ENCODE results near the gene DKC1. TPM values are rescaled to one million over a fixed set of nuclear protein-coding genes. Genes with fewer than 3 reads are reported as not detected.

DKC1 gene
- 100 to 1,000 TPM in 1 of 2 donors, 10 to 100 TPM in 1; 72.8 to 142 TPM for total RNA-seq

DNA sequence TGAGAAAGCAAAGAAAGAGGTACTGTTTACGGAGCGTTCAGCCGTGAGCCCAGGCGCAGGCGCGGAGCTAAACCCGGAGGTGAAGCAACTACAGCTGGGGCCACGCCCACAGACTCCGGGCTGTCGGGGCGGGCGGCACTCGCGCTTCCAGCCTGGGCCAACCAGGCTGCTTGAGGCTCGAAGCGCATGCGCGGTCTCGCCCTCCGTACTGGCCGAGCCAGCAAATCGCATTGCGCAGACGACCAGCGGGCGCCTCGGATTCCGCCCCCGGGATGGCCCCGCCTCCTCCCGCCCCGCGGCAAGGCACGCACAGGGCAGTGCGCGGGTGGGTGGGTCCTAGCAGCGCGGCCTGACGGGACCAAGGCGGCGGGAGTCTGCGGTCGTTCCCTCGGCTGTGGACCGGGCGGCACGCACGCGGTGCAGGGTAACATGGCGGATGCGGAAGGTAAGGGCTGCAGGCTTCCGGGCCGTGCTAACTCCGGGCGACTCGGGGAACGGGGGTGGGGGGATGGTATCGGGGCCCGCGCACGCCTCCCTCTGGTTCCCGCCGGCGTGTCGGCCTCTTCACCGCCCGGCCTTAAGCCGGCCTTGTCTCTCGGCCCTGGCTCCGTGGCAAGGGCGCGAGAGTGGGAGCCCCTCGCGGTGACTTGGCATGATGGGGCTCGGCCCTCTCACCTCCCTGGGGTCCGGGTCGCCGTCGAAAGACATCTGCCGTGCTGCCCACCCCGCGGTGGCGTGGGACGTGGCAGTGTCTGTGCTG is at the start of gene DKC1:
DKC1 (plus strand) TSS at position 328 of the 760 bp plus-strand sequence; CDS start at position 430, 102 bp downstream.
- H3K4me1 Mint-ChIP-seq = peaks cover 5% of the 10 kb centered on the region
- H3K36me3 Mint-ChIP-seq (ENCODE audit: low read depth) = peaks cover 42% of the 10 kb centered on the region
- H3K9me3 Mint-ChIP-seq = no peaks in the 10 kb centered on the region

DNA sequence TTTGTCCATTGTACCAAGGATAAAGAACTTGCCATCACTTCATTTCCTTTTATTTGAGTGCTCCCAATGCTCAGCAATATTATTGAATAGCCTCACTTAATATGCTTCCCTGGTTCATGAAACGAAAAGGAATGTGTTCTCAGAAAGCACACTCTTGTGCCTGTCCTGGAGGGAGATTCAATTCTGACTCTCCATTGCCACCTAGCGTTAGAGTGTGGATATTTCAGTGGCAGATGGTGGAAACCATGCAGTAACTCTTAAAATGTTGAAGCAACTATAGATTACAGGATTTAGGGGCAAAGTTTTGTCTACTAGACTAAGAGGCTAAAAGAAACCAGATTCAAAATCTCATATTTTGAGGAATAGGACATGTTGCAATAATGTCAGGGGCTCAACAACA is 47.7 kb upstream of the DKC1 start:
- H3K36me3 Mint-ChIP-seq (ENCODE audit: low read depth) = peaks cover 41% of the 10 kb centered on the region
- H3K9me3 Mint-ChIP-seq = no peaks in the 10 kb centered on the region
- H3K4me1 Mint-ChIP-seq = peaks cover 43% of the 10 kb centered on the region
- H3K27ac Mint-ChIP-seq = no peak overlapping the region
- no peak for ATAC-seq (replicated peaks)
- no peak overlapping the region for H3K4me3 Mint-ChIP-seq
- H3K27me3 Mint-ChIP-seq = no peaks in the 10 kb centered on the region

More for the DNA sequence above, at the start of gene DKC1:
- peak within 1 kb of the TSS; percentile 83 for H3K27ac Mint-ChIP-seq
- H3K4me3 Mint-ChIP-seq = peak within 1 kb of the TSS; percentile 86
- ATAC-seq (replicated peaks) = peak; percentile 91
- H3K27me3 Mint-ChIP-seq = no peaks in the 10 kb centered on the region

DNA sequence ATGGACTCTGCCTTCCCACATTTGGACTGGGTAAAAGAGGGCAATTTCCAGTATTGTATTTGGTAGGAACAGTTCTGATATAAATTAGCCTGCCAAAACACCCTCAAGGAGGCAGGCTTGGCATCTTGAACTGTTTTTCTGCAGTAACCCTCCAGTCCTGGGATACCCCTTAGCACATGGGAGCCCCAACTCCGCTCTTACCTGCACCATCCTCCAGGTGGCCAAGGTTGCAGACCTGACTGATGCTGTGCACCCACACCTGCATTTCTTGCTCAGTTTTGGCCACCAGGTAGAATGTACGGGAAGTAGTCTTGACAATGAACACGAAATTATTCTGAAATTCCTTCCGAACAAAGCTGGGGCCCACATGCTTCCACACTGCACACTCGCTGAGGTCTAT is 46.8 kb upstream of the DKC1 start:
- no peak overlapping the region for H3K27ac Mint-ChIP-seq
- no peak overlapping the region for H3K4me3 Mint-ChIP-seq
- H3K36me3 Mint-ChIP-seq (ENCODE audit: low read depth) = peaks cover 33% of the 10 kb centered on the region
- no peaks in the 10 kb centered on the region for H3K9me3 Mint-ChIP-seq
- H3K27me3 Mint-ChIP-seq = no peaks in the 10 kb centered on the region
- peaks cover 42% of the 10 kb centered on the region for H3K4me1 Mint-ChIP-seq
- no peak for ATAC-seq (replicated peaks)

DNA sequence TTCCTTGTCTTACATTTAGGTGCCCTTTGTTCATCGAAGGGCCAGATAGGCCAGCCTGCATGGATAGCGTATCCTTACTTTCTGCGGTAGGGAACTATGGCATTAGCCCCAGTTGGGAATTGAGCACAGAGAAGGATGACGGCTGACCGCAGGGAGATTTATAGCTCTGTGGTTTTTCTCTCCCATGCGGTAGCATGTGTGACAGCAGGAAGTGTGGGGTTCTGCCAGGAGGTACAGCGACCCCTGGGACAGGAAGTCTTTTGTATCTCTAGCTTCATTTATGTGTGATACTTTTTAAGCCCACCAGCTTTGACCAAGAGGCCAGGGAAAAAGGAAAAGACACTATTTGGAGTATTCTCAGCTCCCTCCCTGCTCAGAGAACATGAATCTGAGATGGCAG is 44.8 kb upstream of the DKC1 start:
- H3K4me1 Mint-ChIP-seq = peaks cover 41% of the 10 kb centered on the region
- peaks cover 14% of the 10 kb centered on the region for H3K36me3 Mint-ChIP-seq (ENCODE audit: low read depth)
- H3K4me3 Mint-ChIP-seq = peak overlapping the region; percentile 46
- no peaks in the 10 kb centered on the region for H3K27me3 Mint-ChIP-seq
- H3K27ac Mint-ChIP-seq = peak overlapping the region; percentile 41
- no peak for ATAC-seq (replicated peaks)
- H3K9me3 Mint-ChIP-seq = no peaks in the 10 kb centered on the region

DNA sequence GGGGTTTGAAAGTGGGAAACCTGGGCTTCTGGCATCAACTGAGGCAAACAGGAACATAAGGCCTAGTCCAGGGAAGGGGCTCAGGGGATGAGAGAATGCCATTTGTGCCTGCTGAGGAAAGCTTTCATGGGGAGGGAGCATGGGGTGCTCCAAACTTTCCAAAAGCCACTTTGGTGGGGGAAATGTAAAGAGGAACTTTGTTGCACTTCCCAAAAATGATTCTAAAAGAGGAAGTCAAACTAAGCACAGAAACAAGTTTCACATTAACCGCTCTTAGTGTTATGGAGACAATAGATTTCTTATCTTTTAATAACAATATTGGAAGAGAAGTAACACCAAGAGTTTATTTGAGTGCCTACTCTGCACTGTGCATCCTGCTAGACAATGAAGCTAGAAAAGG is 44.0 kb upstream of the DKC1 start:
- Mint-ChIP-seq H3K4me3 (peak overlapping the region; percentile 46), H3K27ac (peak overlapping the region; percentile 41), H3K27me3 (no peaks in the 10 kb centered on the region), H3K36me3 (ENCODE audit: low read depth) (peaks cover 9% of the 10 kb centered on the region), H3K4me1 (peaks cover 42% of the 10 kb centered on the region), H3K9me3 (no peaks in the 10 kb centered on the region)
- ATAC-seq (replicated peaks) = no peak

DNA sequence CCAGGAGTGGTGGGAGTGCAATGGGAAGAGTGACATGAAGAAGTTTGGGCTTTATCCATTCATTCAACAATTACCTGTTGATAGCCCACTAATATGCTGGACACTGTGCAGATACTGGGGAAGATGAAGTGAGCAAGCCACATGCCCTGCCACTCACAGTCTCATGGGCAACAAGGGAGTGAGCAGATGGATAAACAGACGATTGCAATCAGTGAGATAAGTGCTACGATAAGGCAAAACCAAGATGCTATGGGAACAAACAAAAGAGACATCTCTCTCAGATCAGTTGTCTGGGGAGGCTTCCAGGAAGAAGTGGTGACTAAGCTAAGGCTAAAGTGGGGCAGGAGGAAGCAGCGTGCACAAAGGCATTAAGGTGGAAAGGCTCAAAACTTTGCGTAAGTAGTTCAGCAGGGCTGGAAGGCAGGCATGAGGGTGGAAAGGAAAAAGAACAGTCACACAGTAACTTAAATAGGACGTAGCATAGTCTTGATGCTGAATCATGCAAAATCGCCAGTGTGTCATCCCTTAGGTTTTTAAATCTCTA is 43.5 kb upstream of the DKC1 start:
- Mint-ChIP-seq H3K36me3 (ENCODE audit: low read depth) (peaks cover 9% of the 10 kb centered on the region), H3K4me1 (peaks cover 43% of the 10 kb centered on the region), H3K27ac (peak overlapping the region; percentile 41), H3K9me3 (no peaks in the 10 kb centered on the region), H3K4me3 (peak overlapping the region; percentile 46), H3K27me3 (no peaks in the 10 kb centered on the region)
- peak; percentile 81 for ATAC-seq (replicated peaks)

DNA sequence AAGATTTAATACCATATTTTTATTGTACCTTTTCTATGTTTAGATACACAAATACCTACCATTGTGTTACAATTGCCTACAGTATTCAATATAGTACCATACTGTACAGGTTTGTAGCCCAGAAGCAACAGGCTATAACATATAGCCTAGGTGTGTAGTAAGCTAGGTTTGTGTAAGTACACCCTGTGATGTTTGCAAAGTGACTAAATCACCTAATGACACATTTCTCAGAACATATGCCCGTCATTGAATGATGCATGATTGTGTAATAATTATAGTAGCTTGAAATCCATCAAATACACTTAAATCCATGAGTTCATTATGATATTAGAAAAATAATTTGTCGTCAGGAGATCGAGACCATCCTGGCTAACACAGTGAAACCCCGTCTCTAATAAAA is 42.6 kb upstream of the DKC1 start:
- Mint-ChIP-seq H3K4me1 (peaks cover 46% of the 10 kb centered on the region), H3K4me3 (peak overlapping the region; percentile 46), H3K9me3 (no peaks in the 10 kb centered on the region), H3K36me3 (ENCODE audit: low read depth) (peaks cover 5% of the 10 kb centered on the region), H3K27ac (peak overlapping the region; percentile 41), H3K27me3 (no peaks in the 10 kb centered on the region)
- peak; percentile 56 for ATAC-seq (replicated peaks)

DNA sequence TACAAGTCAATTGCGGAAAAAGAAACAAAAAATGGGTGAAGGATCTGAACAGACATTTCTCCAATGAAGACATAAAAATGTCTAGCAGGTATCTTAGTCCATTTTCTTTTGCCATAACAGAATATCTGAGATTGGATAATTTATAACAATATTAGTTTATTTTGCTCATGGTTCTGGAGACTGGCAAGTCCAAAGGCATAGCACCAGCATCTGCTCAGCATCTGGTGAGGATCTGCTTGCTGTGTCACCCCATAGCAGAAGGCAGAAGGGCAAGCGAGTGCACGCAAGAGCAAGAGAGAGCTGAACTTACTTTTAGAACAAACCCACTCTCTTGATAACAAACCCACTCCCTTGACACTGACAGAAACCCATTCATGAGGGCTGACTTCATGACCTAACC is 41.5 kb upstream of the DKC1 start:
- peak overlapping the region; percentile 28 for H3K27ac Mint-ChIP-seq
- H3K4me1 Mint-ChIP-seq = peaks cover 55% of the 10 kb centered on the region
- H3K27me3 Mint-ChIP-seq = no peaks in the 10 kb centered on the region
- ATAC-seq (replicated peaks) = no peak
- no peaks in the 10 kb centered on the region for H3K36me3 Mint-ChIP-seq (ENCODE audit: low read depth)
- no peaks in the 10 kb centered on the region for H3K9me3 Mint-ChIP-seq
- peak overlapping the region; percentile 33 for H3K4me3 Mint-ChIP-seq

DNA sequence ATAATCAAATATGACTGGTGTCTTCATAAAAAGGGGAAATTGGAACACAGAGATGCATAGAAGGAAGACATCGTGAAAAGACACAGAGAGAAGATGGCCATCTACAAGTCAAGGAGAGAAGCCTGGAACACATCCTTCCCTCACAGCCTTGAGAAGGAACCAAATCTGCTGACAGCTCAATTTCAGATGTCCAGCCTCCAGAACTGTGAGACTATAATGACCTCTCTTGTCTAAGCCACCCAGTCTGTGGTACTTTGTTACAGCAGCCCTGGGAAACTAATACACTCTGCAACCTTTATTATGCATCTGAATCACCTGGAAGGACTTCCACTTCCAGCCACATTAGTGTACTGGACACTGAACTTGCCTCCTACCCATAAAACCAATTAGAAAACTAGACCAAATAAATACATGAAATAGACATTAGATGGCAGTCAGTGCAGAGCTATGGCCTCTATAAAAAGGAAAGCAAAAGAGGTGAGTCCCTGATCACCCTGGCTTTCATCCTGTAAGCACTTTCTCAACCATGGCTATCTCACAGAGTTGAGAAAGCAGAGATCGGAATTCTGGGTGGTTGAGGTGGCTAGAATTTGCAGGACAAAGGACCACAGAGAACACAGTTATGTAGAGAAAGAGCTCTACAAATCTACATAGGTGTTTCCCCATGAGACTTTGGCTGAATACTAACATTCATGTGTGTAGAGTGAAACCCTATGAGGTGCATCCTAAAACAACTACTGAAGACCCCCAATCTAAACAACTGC is 37.5 kb upstream of the DKC1 start:
- ATAC-seq (replicated peaks) = peak; percentile 64
- Mint-ChIP-seq H3K4me3 (peak overlapping the region; percentile 70), H3K36me3 (ENCODE audit: low read depth) (no peaks in the 10 kb centered on the region), H3K4me1 (peaks cover 55% of the 10 kb centered on the region), H3K9me3 (no peaks in the 10 kb centered on the region), H3K27me3 (no peaks in the 10 kb centered on the region), H3K27ac (peak overlapping the region; percentile 79)

DNA sequence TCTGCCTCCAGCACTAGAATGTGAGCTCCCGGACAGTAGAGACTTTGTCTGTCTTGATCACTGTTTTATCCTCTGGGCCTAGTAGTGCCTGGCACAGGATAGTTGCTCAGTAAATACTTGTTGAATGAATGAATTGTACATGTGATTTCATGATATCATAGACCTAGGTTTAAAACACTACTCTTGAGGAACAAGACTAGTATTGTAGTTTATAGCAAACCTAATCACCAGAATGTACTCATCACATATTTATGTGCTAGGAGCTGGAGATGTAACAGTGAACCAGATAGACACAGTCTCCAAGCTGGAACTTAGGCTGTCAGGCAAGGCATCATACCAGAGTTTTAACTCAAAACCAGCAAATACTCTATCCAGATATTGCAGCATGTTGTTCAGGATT is 35.2 kb upstream of the DKC1 start:
- Mint-ChIP-seq H3K9me3 (no peaks in the 10 kb centered on the region), H3K36me3 (ENCODE audit: low read depth) (no peaks in the 10 kb centered on the region), H3K4me3 (peak overlapping the region; percentile 70), H3K27me3 (no peaks in the 10 kb centered on the region), H3K4me1 (peaks cover 63% of the 10 kb centered on the region), H3K27ac (no peak overlapping the region)
- ATAC-seq (replicated peaks) = no peak

DNA sequence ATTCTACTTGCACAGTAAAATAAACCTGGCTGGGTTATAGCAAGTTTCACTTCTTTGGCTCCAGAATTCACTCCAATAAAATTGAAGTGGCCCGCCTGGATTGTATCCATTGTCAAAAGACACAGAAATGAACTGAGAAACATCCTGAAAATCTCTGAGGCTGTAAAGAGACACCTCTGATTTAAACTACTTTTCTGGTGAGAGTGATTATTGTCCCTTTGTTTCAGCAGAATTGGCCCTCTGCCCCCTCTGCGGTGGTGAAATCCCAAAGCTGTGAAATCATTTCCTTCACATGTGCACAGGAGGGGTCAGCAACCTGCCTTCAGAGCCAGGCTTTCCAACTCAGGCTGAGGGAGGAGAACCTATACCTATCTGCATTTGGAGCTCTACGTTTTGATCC is 34.8 kb upstream of the DKC1 start:
- ATAC-seq (replicated peaks) = no peak
- H3K27me3 Mint-ChIP-seq = no peaks in the 10 kb centered on the region
- no peaks in the 10 kb centered on the region for H3K36me3 Mint-ChIP-seq (ENCODE audit: low read depth)
- H3K27ac Mint-ChIP-seq = peak overlapping the region; percentile 56
- H3K4me1 Mint-ChIP-seq = peaks cover 66% of the 10 kb centered on the region
- H3K4me3 Mint-ChIP-seq = no peak overlapping the region
- H3K9me3 Mint-ChIP-seq = no peaks in the 10 kb centered on the region

DNA sequence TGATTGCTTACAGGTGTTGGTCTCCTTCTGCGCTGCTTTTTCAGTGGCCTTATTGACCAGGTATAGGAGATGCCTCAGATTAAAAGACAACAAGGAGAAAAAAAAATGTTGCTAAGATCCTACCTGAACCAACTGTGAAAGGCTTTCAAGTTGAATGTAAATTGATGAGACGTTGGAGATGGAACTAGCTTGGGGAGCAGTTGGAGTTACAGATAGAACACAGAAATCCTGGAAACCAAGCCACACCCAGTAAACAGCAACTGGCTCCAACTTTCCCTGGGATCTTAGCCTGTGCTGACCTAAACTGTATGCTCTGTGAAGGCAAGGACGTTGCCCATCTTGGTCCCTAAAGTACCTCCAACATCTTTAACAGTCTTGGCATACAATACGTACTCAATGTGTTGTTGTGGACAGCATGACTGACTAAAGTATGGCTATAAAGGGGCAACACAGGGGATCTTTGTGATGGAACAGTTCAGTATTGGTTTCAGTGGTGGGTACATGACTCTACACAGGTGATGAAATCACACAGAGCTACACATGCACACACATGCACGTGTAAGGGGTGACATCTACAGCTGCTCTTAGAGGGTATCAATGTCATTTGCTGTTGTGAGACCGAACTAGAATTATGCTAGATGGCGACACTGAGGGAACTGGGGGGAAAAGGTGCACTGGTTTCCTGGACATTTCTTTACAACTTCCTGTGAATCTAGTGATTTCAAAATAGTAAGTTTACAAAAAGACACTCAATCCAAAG is 34.1 kb upstream of the DKC1 start:
- Mint-ChIP-seq H3K4me3 (peak overlapping the region; percentile 15), H3K27me3 (no peaks in the 10 kb centered on the region), H3K4me1 (peaks cover 64% of the 10 kb centered on the region), H3K27ac (peak overlapping the region; percentile 56), H3K9me3 (no peaks in the 10 kb centered on the region), H3K36me3 (ENCODE audit: low read depth) (no peaks in the 10 kb centered on the region)
- ATAC-seq (replicated peaks) = peak; percentile 17

DNA sequence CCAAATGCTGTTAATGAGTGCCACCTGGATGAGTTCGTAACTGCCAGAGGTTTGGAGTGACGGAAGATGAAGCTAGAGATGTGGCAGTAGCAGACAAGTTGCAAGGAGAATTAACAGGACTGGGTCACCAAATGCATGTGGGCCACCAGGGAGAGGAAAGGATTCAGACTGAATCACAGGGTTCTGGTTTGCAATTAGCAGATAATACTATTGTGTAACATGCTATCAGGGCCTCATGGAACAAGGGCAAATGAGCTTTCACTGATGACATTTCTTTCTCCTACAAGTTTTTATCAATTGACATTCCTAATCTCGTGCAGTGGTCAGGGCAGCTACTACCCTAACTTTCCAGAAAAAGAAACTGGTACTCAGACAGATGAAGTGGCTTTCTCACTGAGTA is 33.2 kb upstream of the DKC1 start:
- H3K4me3 Mint-ChIP-seq = no peak overlapping the region
- no peaks in the 10 kb centered on the region for H3K27me3 Mint-ChIP-seq
- H3K4me1 Mint-ChIP-seq = peaks cover 66% of the 10 kb centered on the region
- ATAC-seq (replicated peaks) = no peak
- no peaks in the 10 kb centered on the region for H3K36me3 Mint-ChIP-seq (ENCODE audit: low read depth)
- H3K27ac Mint-ChIP-seq = peak overlapping the region; percentile 56
- H3K9me3 Mint-ChIP-seq = no peaks in the 10 kb centered on the region

DNA sequence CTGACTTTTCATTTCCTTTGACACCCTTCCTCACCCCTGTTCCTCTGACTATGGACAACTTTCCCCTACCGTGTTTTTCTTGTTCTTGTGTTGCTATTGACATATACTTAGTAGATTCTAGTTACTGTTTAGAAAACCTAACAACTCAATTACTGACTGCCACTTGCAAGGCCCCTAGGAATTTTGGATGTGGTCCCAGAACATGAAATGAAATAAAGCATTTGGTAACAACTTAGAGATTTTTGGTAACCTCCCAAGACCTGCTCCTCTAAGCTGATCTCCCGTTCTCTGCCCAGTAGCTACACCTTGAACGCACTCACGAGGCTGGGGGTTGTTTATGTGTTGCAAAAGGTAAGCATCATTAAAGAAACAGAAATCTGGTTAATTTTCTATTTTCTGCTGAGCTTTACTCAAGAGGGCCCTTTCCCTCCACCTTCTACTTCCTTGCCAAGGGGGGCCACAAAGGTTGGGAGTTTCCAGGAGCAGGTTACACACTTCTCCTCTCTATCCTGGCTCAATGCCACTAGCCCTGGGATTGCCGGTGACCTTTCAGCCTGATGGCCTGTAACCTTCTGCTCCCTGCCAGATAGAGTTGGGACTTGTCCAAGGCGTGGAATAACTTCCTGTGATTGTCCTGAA is 32.3 kb upstream of the DKC1 start:
- no peaks in the 10 kb centered on the region for H3K9me3 Mint-ChIP-seq
- ATAC-seq (replicated peaks) = no peak
- H3K4me3 Mint-ChIP-seq = peak overlapping the region; percentile 70
- no peaks in the 10 kb centered on the region for H3K27me3 Mint-ChIP-seq
- H3K27ac Mint-ChIP-seq = peak overlapping the region; percentile 69
- peaks cover 63% of the 10 kb centered on the region for H3K4me1 Mint-ChIP-seq
- no peaks in the 10 kb centered on the region for H3K36me3 Mint-ChIP-seq (ENCODE audit: low read depth)

All from activated T-helper 17 cell treated with anti-CD3 and anti-CD28 coated beads, Interleukin-2, amount 50 U/mL, for 72 hours (primary cell).